Activated CD8-positive, alpha-beta memory T cell treated with anti-CD3 and anti-CD28 coated beads for 24 hours (primary cell): Measurements from ENCODE around the gene TMEM271.

Experiments used
- DNase-seq: peaks from one replicate; pipeline ENCODE4 v3.0.0-alpha.2; 2020

The TMEM271 gene

GRCh38 chr4:576245-576821, at the start of gene TMEM271:
Gene TMEM271 (minus strand): TSS chr4:576295. CDS start chr4:576062, 233 bp downstream.
- peak; percentile 51 for DNase-seq

GRCh38 chr4:625631-626161, 49.6 kb upstream of the TMEM271 start:
- DNase-seq, result no peak

- no peak for DNase-seq
These were observed 48.9 kb upstream of the TMEM271 start, which contains the start of gene PDE6B for GRCh38 chr4:624705-625590. Gene PDE6B (plus strand): TSS chr4:625573. CDS start chr4:625627, 54 bp downstream.

GRCh38 chr4:623914-624566, 47.9 kb upstream of the TMEM271 start:
- no peak for DNase-seq

- DNase-seq, result no peak
These were observed 47.2 kb upstream of the TMEM271 start for GRCh38 chr4:622996-623913.

- DNase-seq, result no peak
These were observed 46.2 kb upstream of the TMEM271 start for GRCh38 chr4:622071-622995.

GRCh38 chr4:621296-622070, 45.4 kb upstream of the TMEM271 start:
- DNase-seq, result no peak

GRCh38 chr4:620851-621261, 44.8 kb upstream of the TMEM271 start:
- no peak for DNase-seq

- no peak for DNase-seq
These were observed 44.1 kb upstream of the TMEM271 start for GRCh38 chr4:620201-620600.

- no peak for DNase-seq
These were observed 41.8 kb upstream of the TMEM271 start for GRCh38 chr4:617644-618641.

- no peak for DNase-seq
These were observed 41.0 kb upstream of the TMEM271 start for GRCh38 chr4:616911-617643.

GRCh38 chr4:616091-616490, 40.0 kb upstream of the TMEM271 start:
- DNase-seq, result no peak

- DNase-seq, result no peak
These were observed 37.0 kb upstream of the TMEM271 start for GRCh38 chr4:613126-613525.

- no peak for DNase-seq
These were observed 36.6 kb upstream of the TMEM271 start for GRCh38 chr4:612749-613125.

- DNase-seq, result no peak
These were observed 36.1 kb upstream of the TMEM271 start for GRCh38 chr4:612052-612748.

GRCh38 chr4:610411-611261, 34.5 kb upstream of the TMEM271 start:
- peak; percentile 40 for DNase-seq
